DMS114 treated with DMSO at 0.1 percent for 48 hours (cell line): ENCODE results near the gene DNAI2.
"Not testable (repeated sequence)": the region's sequence is repeated elsewhere in the genome, so short reads cannot be mapped to it uniquely, and the experiment has no call there.

ENCODE experiments used
- DNase-seq: peaks from one replicate; lab custom pipeline; 2025; ENCODE audit not compliant: unreplicated experiment; lab: John Stamatoyannopoulos, UW

Gene DNAI2

DNA sequence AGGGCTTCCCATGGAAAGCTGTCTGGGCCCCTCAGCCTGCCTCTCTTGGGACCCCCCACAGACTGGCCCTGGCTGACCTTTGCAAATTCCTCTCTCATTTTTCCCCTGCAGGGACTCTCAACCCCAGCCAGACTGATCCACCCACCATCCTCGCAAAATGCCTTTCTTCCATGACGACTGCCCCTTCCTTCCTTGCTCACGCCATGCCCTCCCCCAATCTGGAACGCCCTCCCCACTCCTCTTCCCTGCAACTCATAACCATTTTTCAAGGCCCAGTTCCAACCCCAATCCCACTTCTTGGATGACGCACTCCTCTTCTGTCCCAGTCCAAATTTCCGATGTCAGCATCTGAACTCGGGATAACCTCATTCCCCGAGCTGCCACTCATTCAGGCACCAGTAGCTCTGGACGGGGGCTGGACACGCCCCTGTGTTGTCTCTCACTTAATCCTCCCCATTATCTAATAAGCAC lies 1.3 kb upstream of the DNAI2 start:
- DNase-seq = no peak

DNA sequence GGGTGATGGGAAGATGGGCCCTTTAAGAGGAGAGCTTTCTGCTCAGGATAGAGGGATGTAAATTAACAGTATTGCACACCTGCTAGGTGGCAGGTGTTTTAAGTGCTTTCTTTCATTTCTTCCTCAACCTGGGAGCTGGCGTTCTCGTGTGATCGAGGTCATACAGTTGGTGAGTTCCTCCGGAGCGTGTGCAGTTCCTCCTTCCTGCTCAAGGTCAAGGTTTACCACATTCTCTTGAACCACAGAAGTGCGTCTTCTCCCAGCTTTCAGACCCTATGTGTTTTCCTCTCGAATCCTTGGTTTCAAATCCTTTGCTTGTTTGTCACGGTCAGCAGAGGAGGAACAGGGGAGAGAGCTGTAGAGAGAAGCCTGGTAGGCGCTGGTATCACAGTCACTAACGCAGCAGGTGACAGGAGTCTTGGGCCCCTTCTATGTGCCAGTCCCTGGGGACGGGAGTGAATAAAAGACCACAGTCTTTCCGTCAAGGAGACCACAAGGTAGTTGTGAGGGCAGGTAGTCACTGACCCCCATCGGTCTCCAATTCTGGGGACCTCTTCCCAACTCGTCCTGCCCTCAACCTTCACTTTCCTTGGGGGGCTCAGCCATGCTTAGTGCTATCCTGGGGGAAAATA lies 791 bp downstream of the DNAI2 start:
- DNase-seq = no peak

DNA sequence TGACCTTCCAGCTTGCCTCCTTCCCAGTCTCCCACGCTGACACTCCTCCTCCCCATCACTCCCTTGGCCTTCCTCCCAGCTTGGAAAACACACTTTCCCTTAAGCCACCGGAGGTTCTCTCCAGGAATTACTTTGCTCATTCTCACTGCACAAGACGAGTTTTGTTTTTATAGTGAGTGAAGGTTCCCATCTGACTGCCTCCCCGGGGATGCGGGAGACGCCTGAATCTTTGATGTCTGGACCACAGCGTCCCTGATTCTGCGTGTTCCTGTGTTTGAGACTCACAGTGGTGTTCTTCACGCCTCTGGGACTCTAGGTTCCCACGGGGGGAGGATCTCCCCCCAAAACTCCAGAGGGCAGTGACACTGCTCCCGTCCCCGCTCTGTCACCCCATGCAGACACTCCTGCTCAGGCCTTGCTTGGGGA lies 2.0 kb downstream of the DNAI2 start:
- DNase-seq = no peak

GRCh38 chr17:74276541-74277009 lies 2.5 kb downstream of the DNAI2 start:
- DNase-seq = no peak

DNA sequence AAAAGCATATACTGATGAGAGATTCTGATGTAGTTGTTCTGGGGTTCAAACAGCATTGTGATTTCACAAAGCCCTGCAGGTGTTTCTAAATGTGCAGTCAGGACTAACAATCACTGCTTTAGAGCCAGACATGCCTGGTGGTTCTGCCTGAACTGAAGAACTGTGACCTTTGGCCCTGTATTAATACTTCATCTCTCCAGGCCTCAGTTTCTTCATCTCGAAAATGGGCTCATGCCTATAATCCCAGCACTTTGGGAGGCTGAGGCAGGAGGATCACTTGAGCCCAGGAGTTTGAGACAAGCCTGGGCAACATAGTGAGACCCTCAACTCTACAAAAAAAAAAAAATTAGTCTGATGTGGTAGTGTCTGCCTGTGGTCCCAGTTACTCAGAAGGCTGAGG lies 3.9 kb downstream of the DNAI2 start:
- DNase-seq = no peak

- DNase-seq = not testable (repeated sequence)
These were observed 5.6 kb downstream of the DNAI2 start for GRCh38 chr17:74279617-74280016.

DNA sequence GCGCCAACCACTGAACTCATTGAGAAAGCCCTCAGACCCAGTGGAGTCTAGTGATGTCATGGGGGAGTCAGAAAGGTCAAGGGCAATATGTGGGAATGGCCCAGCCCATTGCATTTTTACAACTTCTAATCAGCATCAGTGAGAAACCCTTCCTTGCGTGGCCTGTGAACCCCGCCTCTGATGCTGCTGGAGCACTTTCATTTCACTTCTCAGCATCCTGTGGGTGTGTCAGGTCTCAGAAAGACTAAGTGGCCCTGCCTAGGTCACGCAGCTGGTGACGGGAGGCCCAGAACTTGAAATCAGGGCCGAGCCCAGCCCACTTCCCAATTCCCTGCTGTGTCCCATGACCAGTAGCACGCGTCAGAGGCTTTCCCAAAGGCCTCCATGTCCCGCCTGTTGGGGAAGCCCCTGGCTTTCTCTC lies 6.1 kb downstream of the DNAI2 start:
- no peak for DNase-seq

DNA sequence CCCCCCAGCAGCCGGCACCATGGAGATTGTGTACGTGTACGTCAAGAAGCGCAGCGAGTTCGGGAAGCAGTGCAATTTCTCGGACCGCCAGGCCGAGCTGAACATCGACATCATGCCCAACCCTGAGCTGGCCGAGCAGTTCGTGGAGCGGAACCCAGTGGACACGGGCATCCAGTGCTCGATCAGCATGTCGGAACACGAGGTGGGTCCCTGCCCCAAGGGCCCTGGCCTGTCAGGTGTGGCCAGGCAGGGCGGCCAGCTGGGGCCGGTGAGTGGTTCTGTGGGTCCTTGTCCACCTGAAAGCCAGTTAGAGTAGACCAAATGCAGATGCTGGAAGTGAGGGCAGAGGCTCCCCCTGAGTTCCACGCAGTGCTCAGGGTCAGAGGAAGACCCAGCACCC lies 7.8 kb downstream of the DNAI2 start:
- no peak for DNase-seq

DNA sequence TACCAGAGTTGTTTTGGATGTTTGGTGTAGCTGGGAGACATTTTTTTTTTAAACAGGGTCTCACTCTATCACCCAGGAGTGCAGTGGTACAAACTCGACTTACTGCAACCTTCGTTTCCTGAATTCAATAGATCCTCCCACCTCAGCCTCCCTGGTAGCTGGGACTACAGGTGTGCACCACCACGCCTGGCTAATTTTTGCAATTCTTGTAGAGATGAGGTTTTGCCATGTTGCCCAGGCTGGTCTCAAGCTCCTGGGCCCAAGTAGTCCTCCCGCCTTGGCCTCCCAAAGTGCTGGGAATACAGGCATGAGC lies 8.2 kb downstream of the DNAI2 start:
- DNase-seq = not testable (repeated sequence)

DNA sequence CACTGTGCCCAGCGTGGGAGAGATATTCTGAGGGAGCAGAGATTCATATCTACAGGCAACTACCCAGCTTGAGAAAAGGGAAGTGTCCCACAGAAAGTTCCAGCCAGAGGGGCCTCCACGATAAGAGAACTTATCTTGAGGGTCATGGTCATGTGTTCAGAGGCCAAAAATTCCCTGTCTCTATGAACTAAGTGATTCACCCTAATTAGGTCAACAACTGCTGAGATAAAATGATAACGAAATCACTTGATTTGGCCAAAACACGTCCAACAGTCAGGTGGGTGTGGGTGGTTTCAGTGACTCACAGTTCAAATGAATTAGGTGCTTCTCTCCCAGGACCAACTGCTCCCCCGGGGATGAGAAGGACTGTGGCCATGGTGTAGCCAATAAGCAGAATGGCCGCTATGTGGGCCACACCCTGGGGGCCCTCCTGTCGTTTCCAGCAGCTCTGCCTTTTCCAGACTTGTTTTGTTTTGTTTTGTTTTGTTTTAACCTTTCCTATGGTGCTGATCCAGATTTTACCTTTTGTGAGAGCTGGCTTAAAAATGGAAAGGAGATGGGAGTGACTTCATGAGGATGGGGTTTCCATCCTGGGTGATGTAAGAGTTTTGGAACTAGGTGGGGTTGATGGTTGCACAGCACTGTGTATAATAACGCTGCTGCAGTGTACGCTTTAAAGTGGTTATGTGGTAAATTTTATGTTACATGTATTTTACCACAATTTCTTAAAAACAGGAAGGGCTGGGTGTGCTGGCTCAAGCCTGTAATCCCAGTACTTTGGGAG lies 8.7 kb downstream of the DNAI2 start:
- no peak for DNase-seq

- no peak for DNase-seq
These were observed 9.3 kb downstream of the DNAI2 start for GRCh38 chr17:74283371-74283673.

- no peak for DNase-seq
These were observed 13.1 kb downstream of the DNAI2 start for GRCh38 chr17:74287031-74287602.

- no peak for DNase-seq
These were observed 14.8 kb downstream of the DNAI2 start for GRCh38 chr17:74288785-74289184.

DNA sequence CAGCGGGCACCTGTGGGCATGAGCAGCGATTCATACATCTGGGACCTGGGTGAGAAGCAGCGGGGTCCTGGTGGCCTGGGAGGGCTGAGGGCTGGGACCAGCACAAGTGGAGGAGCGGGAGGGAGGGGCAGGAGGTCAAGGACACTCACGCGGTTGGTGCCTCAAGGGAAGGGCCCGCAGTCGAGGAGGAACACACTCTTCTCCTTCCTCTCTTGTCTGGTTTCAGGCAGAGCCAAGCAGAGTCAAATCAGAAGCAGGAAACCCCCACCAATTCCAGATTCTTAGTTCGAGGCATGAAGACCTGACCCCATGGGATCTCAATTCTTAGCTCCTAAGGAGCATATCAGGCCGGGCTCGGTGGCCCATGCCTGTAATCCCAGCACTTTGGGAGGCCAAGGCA lies 15.7 kb downstream of the DNAI2 start:
- no peak for DNase-seq

GRCh38 chr17:74290340-74290739 lies 16.3 kb downstream of the DNAI2 start:
- DNase-seq = no peak

- no peak for DNase-seq
These were observed 18.5 kb downstream of the DNAI2 start for GRCh38 chr17:74292495-74292894.

GRCh38 chr17:74295625-74296547 lies 21.9 kb downstream of the DNAI2 start:
- no peak for DNase-seq

- peak; percentile 35 for DNase-seq
These were observed 22.5 kb downstream of the DNAI2 start for GRCh38 chr17:74296548-74296936.

DNA sequence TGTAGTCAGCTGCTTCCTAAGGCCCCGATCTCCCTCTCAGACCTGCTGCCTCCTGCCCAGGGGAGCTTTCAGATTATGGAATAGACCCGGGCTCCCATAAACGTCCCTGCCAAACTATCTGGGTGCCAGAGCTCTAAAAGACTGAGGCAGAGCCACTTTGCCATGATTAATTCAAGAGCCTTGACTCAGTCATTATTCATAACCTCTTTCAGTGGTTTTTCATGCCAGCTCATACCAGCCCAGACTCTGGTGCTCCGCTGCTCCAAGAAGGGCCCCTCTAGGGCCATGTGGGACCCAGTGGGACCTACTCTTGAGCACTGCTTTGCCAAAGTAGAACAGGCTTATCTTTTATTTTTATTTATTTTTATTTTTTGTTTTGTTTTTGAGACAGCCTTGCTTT lies 23.9 kb downstream of the DNAI2 start:
- DNase-seq = no peak

DNA sequence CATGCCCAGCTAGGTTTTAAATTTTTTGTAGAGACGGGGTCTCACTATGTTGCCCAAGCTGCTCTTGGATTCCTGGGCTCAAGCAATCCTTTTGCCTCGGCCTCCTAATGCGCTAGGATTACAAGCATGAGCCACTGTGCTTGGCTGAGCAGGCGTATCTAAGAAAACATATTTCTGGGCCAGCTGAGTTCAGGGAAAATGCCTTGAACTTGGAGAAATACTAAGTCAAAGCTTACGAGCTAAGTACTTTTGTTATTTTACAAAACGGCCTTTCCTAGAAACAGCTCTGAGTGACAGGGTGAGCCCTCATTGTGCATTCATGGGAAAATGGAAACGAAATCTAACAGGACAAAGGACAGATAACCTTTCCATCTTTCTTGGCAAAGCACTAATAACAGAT lies 24.7 kb downstream of the DNAI2 start:
- no peak for DNase-seq

GRCh38 chr17:74299226-74300009 lies 25.4 kb downstream of the DNAI2 start:
- DNase-seq = no peak
